Panc1 (cell line): Measurements from ENCODE around the gene FIBP.

Experiments
- CTCF ChIP-seq: fragments of 450-650 bp; IDR thresholded peaks from 2 replicates; pipeline ENCODE4 v1.5.1; 2017; ENCODE audit warnings: mild to moderate bottlenecking
- POLR2AphosphoS5 ChIP-seq: IDR thresholded peaks from 2 replicates; pipeline ENCODE4 v1.6.1; 2012; ENCODE audit warnings: mild to moderate bottlenecking, low read depth, low read length, moderate library complexity
- REST ChIP-seq, 2 experiments: IDR thresholded peaks; 2 replicates each; pipeline ENCODE4 v1.6.1; 2011 to 2012; ENCODE audit warnings: low read depth in 2 of 2, control low read depth in 1 of 2, low read length in 1 of 2, mild to moderate bottlenecking in 1 of 2, moderate library complexity in 1 of 2; ENCODE audit not compliant: insufficient read depth in 1 of 2
- SIN3A ChIP-seq: IDR thresholded peaks from 2 replicates; pipeline ENCODE4 v1.6.1; 2012; ENCODE audit warnings: low read depth, mild to moderate bottlenecking, low read length, moderate library complexity, borderline replicate concordance; ENCODE audit not compliant: insufficient read depth
- TCF7L2 ChIP-seq: IDR thresholded peaks from 2 replicates; pipeline ENCODE4 v1.6.1; 2011; ENCODE audit warnings: mild to moderate bottlenecking, low read depth, low read length, inconsistent platforms

GRCh38 chr11:65898656-65899355, 10.5 kb upstream of the FIBP start:
- TF ChIP-seq CTCF (no peak), POLR2AphosphoS5 (no peak), REST (IDR thresholded peaks at IDR 0.05; ENCODE audit: insufficient read depth in 1 of 2, low read depth in 2 of 2, low read length in 1 of 2) (0 out of 4 replicates have a peak, but pooled peaks of 1 of the 2 experiments have one; percentile 32), SIN3A (peak; percentile 85; the same call in 1 of the 2 replicates), TCF7L2 (no peak)
